ENCODE results near the gene MXRA8.

The MXRA8 gene

DNA sequence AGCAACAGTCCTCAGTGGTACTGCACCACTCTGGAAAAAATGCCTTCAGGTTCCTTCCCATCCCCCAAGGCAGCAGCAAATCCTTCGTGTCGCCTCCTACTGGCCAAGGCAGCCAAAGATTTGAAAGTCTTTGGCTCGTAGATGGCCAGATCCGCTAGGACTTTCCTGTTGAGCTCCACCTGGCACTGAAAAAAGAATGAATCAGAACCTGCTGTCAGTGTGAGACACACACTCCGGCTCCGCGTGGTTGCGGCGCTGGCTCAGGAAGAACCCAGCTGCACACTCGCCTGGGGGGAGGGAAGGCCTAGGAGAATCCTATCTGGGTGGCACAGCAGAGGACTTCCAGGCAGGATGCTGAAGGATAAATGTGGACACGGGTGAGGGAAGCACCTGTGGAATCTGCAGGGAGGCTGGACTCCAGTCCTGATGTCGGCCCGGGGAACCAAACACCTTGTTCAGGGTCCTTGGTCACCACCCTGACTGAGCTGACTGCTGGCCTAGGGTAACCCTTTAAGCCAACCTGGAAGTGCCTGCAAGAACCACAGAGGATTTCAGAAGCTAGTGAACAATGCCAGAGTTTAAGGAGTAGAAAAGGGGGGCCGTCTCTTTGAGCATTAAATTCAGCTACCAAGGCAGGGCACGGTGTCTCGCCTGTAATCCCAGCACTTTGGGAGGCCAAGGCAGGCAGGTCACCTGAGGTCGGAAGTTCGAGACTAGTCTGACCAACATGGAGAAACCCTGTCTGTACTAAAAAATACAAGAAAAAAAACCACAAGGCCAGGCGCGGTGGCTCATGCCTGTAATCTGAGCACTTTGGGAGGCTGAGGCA, 43.9 kb upstream of the MXRA8 start:
- TF ChIP-seq, protein P1, sequence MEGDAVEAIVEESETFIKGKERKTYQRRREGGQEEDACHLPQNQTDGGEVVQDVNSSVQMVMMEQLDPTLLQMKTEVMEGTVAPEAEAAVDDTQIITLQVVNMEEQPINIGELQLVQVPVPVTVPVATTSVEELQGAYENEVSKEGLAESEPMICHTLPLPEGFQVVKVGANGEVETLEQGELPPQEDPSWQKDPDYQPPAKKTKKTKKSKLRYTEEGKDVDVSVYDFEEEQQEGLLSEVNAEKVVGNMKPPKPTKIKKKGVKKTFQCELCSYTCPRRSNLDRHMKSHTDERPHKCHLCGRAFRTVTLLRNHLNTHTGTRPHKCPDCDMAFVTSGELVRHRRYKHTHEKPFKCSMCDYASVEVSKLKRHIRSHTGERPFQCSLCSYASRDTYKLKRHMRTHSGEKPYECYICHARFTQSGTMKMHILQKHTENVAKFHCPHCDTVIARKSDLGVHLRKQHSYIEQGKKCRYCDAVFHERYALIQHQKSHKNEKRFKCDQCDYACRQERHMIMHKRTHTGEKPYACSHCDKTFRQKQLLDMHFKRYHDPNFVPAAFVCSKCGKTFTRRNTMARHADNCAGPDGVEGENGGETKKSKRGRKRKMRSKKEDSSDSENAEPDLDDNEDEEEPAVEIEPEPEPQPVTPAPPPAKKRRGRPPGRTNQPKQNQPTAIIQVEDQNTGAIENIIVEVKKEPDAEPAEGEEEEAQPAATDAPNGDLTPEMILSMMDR (IDR thresholded peaks at IDR 0.05; ENCODE audit: control insufficient read depth, insufficient read depth, low read depth, low read length, missing control alignments) = peak; percentile 80
- peak; percentile 18 for DNase-seq (ENCODE audit: low read depth)
- H3K4me3 ChIP-seq (ENCODE audit: control insufficient read depth, low read depth, low read length) = no peak overlapping the region

DNA sequence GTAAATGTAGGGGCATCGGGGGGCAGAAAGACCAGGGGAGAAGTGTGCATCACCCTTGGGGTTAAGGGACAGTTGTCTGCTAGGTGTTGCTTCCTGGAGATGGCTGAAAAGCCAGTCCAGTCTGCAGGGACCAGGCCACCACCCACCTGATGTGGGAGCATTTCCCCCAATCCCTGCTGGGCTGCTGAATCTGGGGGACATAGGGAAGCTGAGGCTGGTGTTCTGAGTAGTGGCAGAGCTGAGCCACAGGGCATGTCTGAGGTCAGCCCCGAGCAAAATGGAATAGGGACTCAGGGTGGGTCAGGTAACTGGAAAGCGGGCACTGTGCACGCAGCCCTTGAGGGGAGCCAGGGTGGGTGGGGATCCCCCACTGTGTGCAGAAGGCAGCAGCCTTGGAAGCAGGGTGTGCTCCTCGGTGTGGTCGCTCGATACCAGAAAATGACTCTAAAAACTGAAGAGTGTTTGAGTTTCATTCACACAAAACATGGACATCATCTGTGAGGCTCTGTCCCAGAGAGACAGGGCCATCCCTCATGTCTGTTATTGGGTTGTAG, 43.2 kb upstream of the MXRA8 start:
- DNase-seq (ENCODE audit: low read depth) = no peak
- TF ChIP-seq, protein P1 (IDR thresholded peaks at IDR 0.05; ENCODE audit: control insufficient read depth, insufficient read depth, low read depth, low read length, missing control alignments) = no peak
- no peak overlapping the region for H3K4me3 ChIP-seq (ENCODE audit: control insufficient read depth, low read depth, low read length)

DNA sequence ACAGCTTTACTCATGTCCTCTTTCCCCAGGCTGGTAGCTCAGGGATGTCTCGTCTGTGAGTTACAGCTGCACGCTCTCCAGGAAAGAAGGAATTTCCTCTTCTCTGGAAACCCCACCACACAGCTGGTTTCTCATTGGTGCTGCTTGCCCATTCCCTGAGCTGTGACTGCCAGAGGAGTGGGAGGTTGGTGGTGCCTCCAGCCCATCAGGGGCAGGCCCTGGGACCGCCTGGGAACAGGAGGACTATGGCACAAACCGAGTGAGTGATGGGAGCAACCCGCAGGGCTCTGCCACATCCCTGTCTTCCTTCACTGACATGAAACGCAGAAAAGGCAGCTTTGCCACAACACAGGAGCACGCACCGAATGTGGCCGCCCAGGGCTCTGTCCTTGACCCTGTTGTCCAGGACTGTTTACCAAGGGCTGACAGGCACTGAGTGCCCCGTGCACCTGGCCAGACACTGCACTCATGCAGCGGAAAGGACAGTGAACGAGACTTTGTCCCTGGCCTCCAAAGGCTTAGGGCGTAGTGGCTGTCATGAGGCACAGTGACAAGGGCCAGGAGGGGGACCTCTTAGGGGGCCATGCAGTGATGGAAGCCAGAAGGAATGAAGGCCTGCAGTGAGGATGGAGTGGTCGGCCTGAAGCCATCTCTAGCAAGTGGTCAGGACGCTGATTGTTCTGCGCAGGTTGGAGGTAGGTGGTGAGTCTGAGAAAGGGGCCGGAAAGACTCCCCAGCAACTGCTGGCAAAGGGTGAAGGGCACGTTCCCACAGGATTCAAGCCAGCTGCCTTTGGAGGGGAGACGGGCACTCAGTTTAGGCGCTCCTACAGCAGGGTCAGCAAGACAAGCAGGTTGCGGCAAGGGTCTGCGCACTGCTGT, 42.5 kb upstream of the MXRA8 start:
- H3K4me3 ChIP-seq (ENCODE audit: control insufficient read depth, low read depth, low read length) = peak overlapping the region; percentile 91
- TF ChIP-seq, protein P1 (IDR thresholded peaks at IDR 0.05; ENCODE audit: control insufficient read depth, insufficient read depth, low read depth, low read length, missing control alignments) = no peak

DNA sequence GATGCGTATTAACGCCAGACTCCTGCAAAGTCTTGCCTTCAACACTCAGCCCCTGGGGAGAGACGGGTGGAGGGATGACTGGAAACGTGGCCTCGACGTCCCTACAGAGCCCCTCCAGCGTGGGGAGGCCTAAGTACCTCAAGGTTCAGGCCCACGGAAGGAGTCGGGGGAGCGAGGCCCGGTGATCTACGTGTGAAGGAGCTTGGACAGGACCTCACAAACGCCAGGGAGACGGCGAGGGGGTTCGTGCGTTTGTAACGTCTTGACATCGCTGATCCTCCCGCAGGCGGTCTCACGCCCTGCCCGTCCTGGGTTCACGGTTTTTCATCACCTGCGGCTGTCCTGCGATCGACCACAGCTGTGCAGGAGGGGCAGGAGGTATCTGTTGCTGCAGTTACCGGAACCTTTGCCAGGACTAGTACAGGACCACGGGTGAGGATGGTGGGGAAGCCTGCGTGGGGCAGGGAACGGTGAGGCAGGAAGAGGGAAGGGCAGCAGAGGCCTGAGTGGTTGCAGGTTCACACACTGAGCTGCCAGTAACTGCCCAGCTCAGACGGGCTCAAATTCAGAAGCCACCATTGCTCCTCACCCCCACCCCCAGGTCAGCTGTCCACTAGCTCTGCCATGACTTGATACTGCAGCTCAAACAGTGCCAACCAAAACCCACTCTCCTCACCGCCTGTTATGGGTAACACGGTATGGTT, 41.7 kb upstream of the MXRA8 start:
- TF ChIP-seq, protein P1 (IDR thresholded peaks at IDR 0.05; ENCODE audit: control insufficient read depth, insufficient read depth, low read depth, low read length, missing control alignments) = no peak
- DNase-seq (ENCODE audit: low read depth) = no peak
- peak overlapping the region; percentile 91 for H3K4me3 ChIP-seq (ENCODE audit: control insufficient read depth, low read depth, low read length)

More for the DNA sequence above, 42.5 kb upstream of the MXRA8 start:
- no peak for DNase-seq (ENCODE audit: low read depth)

DNA sequence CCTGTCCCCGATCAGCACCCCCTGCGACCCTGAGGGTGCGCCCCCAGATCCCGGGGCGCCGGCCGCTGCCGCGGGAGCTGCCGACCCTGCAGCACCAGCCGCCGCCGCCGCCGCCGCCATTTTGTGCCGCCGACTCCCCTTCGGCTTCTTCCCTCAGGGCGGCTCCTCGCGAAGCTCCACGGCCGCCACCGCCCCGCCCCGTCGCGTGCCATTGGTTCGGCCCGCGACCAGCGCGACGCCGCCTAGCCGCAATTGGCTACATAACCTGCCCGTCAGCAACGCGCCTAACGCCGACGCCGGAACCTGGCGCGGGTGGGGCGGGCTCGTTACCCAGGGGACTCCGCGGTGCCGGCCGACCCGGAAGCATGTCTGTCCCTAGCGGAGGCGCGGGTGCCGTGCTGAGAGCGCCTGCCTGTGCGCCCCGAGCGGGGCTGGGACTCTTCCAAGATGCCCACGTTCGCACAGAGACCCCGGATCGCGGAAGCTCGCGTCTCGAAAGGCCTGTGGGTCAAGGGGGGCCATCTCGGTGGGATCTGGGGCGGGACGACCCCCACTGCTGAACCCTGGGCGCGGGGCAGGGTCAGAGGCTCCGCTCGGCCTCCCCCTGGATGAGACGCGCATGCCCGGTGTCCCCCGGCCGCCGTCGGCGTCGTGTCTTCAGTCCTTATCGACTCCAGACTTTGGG, 41.0 kb upstream of the MXRA8 start, which contains the start of gene CCNL2:
Gene CCNL2 (minus strand): TSS at position 149 of the 685 bp plus-strand sequence. CDS start 29 bp downstream, at position 120.
- TF ChIP-seq, protein P1 (IDR thresholded peaks at IDR 0.05; ENCODE audit: control insufficient read depth, insufficient read depth, low read depth, low read length, missing control alignments) = peak; percentile 56
- DNase-seq (ENCODE audit: low read depth) = peak; percentile 92
- peak within 1 kb of the TSS; percentile 91 for H3K4me3 ChIP-seq (ENCODE audit: control insufficient read depth, low read depth, low read length)
